ENCODE data around the gene FGA. TPM values are rescaled to one million over a fixed set of nuclear protein-coding genes. Genes with fewer than 3 reads are reported as not detected.

FGA gene
- total RNA-seq, 1 donor from 2014 or later = not detected

- Mint-ChIP-seq H3K27ac (ENCODE audit: unreplicated experiment) (no peak within 1 kb of the TSS), H3K27me3 (ENCODE audit: unreplicated experiment) (peaks cover 22% of the 10 kb centered on the region), H3K4me1 (ENCODE audit: unreplicated experiment) (no peaks in the 10 kb centered on the region), H3K9me3 (ENCODE audit: unreplicated experiment) (no peaks in the 10 kb centered on the region), H3K4me3 (ENCODE audit: unreplicated experiment) (no peak within 1 kb of the TSS), H3K36me3 (ENCODE audit: unreplicated experiment) (no peaks in the 10 kb centered on the region)
- TF ChIP-seq CTCF (IDR thresholded peaks at IDR 0.05) = no peak
- DNase-seq (ENCODE audit: extremely low spot score, unreplicated experiment) = no peak
These were observed 27.8 kb downstream of the FGA start, which contains the start of gene FGB for GRCh38 chr4:154562697-154563254. FGB (plus strand) TSS chr4:154563011; CDS start chr4:154563019, 8 bp downstream.

GRCh38 chr4:154560824-154561231 is 29.7 kb downstream of the FGA start:
- no peak for DNase-seq (ENCODE audit: extremely low spot score, unreplicated experiment)
- no peak for TF ChIP-seq CTCF (IDR thresholded peaks at IDR 0.05)
- Mint-ChIP-seq H3K4me1 (ENCODE audit: unreplicated experiment) (no peaks in the 10 kb centered on the region), H3K36me3 (ENCODE audit: unreplicated experiment) (no peaks in the 10 kb centered on the region), H3K27ac (ENCODE audit: unreplicated experiment) (no peak overlapping the region), H3K9me3 (ENCODE audit: unreplicated experiment) (no peaks in the 10 kb centered on the region), H3K27me3 (ENCODE audit: unreplicated experiment) (peaks cover 23% of the 10 kb centered on the region), H3K4me3 (ENCODE audit: unreplicated experiment) (no peak overlapping the region)

GRCh38 chr4:154560419-154560801 is 30.1 kb downstream of the FGA start:
- Mint-ChIP-seq H3K27me3 (ENCODE audit: unreplicated experiment) (peaks cover 27% of the 10 kb centered on the region), H3K36me3 (ENCODE audit: unreplicated experiment) (no peaks in the 10 kb centered on the region), H3K4me3 (ENCODE audit: unreplicated experiment) (no peak overlapping the region), H3K9me3 (ENCODE audit: unreplicated experiment) (no peaks in the 10 kb centered on the region), H3K4me1 (ENCODE audit: unreplicated experiment) (no peaks in the 10 kb centered on the region), H3K27ac (ENCODE audit: unreplicated experiment) (no peak overlapping the region)
- DNase-seq (ENCODE audit: extremely low spot score, unreplicated experiment) = no peak
- no peak for TF ChIP-seq CTCF (IDR thresholded peaks at IDR 0.05)

- no peaks in the 10 kb centered on the region for H3K36me3 Mint-ChIP-seq (ENCODE audit: unreplicated experiment)
- peaks cover 31% of the 10 kb centered on the region for H3K27me3 Mint-ChIP-seq (ENCODE audit: unreplicated experiment)
- no peaks in the 10 kb centered on the region for H3K9me3 Mint-ChIP-seq (ENCODE audit: unreplicated experiment)
- H3K27ac Mint-ChIP-seq (ENCODE audit: unreplicated experiment) = no peak overlapping the region
- no peaks in the 10 kb centered on the region for H3K4me1 Mint-ChIP-seq (ENCODE audit: unreplicated experiment)
- peak; percentile 61 for TF ChIP-seq CTCF (IDR thresholded peaks at IDR 0.05)
- no peak overlapping the region for H3K4me3 Mint-ChIP-seq (ENCODE audit: unreplicated experiment)
- DNase-seq (ENCODE audit: extremely low spot score, unreplicated experiment) = no peak
These were observed 30.8 kb downstream of the FGA start for GRCh38 chr4:154559494-154560418.

GRCh38 chr4:154559141-154559493 is 31.4 kb downstream of the FGA start:
- Mint-ChIP-seq H3K4me1 (ENCODE audit: unreplicated experiment) (no peaks in the 10 kb centered on the region), H3K27me3 (ENCODE audit: unreplicated experiment) (peaks cover 31% of the 10 kb centered on the region), H3K27ac (ENCODE audit: unreplicated experiment) (no peak overlapping the region), H3K36me3 (ENCODE audit: unreplicated experiment) (no peaks in the 10 kb centered on the region), H3K9me3 (ENCODE audit: unreplicated experiment) (no peaks in the 10 kb centered on the region), H3K4me3 (ENCODE audit: unreplicated experiment) (no peak overlapping the region)
- TF ChIP-seq CTCF (IDR thresholded peaks at IDR 0.05) = no peak
- no peak for DNase-seq (ENCODE audit: extremely low spot score, unreplicated experiment)

Data from osteocyte (in vitro differentiated cells).